Retinal pigment epithelial cell (primary cell): ENCODE measurements around the gene AGMO.

Source experiments
- DNase-seq: peaks from one replicate; pipeline ENCODE4 v3.0.0-alpha.2; 2010; ENCODE audit warnings: low read depth
- H3K4me3 ChIP-seq: 2 replicates; pipeline ENCODE4 v1.5.1; 2011; ENCODE audit warnings: mild to moderate bottlenecking, low read length, control low read depth, moderate library complexity
- CTCF ChIP-seq: conservative IDR thresholded peaks from 2 replicates; pipeline ENCODE4 v1.5.1; 2011; ENCODE audit warnings: low read depth, low read length, control low read depth, inconsistent platforms

Gene AGMO

GRCh38 chr7:15561835-15562234 lies at the start of gene AGMO:
AGMO (minus strand) TSS chr7:15562015.
- DNase-seq: no peak
- no peak within 1 kb of the TSS for H3K4me3 ChIP-seq

GRCh38 chr7:15610503-15610902 lies 48.7 kb upstream of the AGMO start:
- no peak for TF ChIP-seq CTCF
- DNase-seq: no peak

More at GRCh38 chr7:15561835-15562234, at the start of gene AGMO:
- TF ChIP-seq CTCF: no peak

GRCh38 chr7:15609287-15609686 lies 47.5 kb upstream of the AGMO start:
- no peak for TF ChIP-seq CTCF
- no peak overlapping the region for H3K4me3 ChIP-seq
- no peak for DNase-seq

More at GRCh38 chr7:15610503-15610902, 48.7 kb upstream of the AGMO start:
- H3K4me3 ChIP-seq: no peak overlapping the region

GRCh38 chr7:15607529-15608210 lies 45.9 kb upstream of the AGMO start:
- no peak overlapping the region for H3K4me3 ChIP-seq
- DNase-seq: no peak
- TF ChIP-seq CTCF: no peak

GRCh38 chr7:15606561-15606960 lies 44.7 kb upstream of the AGMO start:
- no peak for TF ChIP-seq CTCF
- H3K4me3 ChIP-seq: no peak overlapping the region
- no peak for DNase-seq

- no peak for TF ChIP-seq CTCF
- H3K4me3 ChIP-seq: no peak overlapping the region
- no peak for DNase-seq
Observed at GRCh38 chr7:15604166-15604565, 42.4 kb upstream of the AGMO start.

- no peak overlapping the region for H3K4me3 ChIP-seq
- DNase-seq: no peak
- no peak for TF ChIP-seq CTCF
Observed at GRCh38 chr7:15603124-15603523, 41.3 kb upstream of the AGMO start.
